ENCODE measurements around the gene RHOA. TPM values are rescaled to one million over a fixed set of nuclear protein-coding genes. Genes with fewer than 3 reads are reported as not detected.
"Not testable (repeated sequence)": the region's sequence is repeated elsewhere in the genome, so short reads cannot be mapped to it uniquely, and the experiment has no call there.

The RHOA gene
- total RNA-seq, 1 experiment from 2014 or later: 435 TPM

- DNase-seq (ENCODE audit: low read depth): peak; percentile 16
- in situ Hi-C loops (cut with HindIII; ENCODE audit: low pct_unique_long_range_greater_than_20kb, low sequenced_read_pairs): no loop called here
Observed at GRCh38 chr3:49346797-49347251, 65.0 kb downstream of the RHOA start.

DNA sequence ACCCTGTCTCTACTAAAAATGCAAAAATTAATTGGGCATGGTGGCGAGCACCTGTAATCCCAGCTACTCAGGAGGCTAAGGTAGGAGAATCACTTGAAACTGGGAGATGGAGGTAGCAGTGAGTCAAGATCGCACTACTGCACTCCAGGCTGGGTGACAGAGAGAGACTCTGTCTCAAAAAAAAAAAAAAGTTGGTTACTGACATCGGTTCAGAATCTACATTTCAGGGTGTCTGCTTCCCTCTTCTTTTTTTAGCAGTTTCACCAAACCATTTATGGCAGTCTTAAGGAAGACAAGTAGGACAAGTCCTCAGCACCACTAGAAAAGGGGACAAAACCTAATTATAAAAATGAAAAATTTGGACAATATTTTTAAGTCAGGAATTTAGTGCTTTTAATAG lies 68.6 kb downstream of the RHOA start:
- in situ Hi-C loops (cut with HindIII; ENCODE audit: low pct_unique_long_range_greater_than_20kb, low sequenced_read_pairs): no loop called here
- no peak for DNase-seq (ENCODE audit: low read depth)

DNA sequence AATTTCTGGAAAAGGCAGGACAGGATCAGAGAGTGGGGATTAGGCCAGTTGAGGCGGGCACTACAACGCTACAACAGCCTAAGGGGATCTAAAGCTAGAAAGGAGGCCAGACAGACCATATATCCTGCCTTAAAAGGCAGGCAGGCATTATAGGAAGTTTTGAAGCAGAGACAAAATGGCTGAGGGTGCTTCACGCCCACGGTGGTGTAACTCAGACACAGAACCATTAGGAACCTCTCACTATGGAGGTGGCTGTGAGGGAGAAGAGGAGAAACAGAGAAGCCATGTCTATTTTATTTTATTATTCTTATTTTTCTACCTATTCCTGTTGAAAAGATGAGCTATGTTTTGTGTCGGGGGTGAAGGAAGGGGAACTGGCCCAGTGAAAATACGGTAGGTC lies 69.8 kb downstream of the RHOA start:
- no peak for DNase-seq (ENCODE audit: low read depth)
- in situ Hi-C loops (cut with HindIII; ENCODE audit: low pct_unique_long_range_greater_than_20kb, low sequenced_read_pairs): no loop called here

DNA sequence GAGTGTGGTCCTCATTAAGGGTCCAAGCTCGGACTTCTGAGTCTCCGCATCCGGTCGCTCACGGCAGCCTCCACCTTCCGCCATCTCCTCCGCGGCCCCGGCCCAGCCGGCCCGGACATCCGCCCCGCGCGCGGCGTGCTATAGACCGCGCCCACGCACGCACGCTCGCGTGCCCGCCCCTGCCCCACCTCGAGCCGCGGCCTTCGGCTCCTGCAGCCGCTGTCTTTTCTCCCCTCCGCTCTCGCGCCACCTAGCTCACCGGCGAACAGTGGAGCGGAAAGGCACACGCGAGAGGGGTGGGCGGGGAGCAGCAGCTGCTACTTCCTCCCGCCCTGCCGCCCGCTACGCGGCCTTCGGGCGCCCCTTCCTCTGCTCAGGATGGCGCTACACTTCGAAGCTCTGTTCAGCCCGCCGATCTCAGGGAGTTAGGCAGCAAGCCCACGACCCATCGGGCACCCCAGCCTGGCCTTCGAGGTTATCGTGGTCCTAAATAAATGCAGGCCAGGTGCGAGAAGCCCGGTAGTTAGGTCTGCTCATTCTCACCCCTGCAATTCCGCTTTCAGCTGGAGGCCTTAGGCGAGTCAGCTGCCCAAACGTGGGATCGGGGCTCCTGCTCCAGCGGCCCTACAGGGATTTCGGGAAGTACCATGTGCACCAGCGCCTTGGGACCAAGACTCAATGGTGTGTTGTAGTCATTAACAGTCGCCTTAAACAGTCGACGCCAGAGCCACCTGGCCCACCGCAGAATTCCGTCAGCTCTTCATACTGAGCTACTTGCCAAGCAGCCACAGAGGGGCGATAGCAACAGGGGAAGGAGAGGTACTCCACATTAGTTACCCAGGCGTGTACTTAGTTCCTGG lies 71.6 kb downstream of the RHOA start, which contains the start of gene USP4:
Gene USP4 (minus strand): TSS at position 113 of the 860 bp plus-strand sequence. CDS start 29 bp downstream, at position 84.
- in situ Hi-C loops (cut with HindIII; ENCODE audit: low pct_unique_long_range_greater_than_20kb, low sequenced_read_pairs): no loop called here
- peak; percentile 89 for DNase-seq (ENCODE audit: low read depth)

DNA sequence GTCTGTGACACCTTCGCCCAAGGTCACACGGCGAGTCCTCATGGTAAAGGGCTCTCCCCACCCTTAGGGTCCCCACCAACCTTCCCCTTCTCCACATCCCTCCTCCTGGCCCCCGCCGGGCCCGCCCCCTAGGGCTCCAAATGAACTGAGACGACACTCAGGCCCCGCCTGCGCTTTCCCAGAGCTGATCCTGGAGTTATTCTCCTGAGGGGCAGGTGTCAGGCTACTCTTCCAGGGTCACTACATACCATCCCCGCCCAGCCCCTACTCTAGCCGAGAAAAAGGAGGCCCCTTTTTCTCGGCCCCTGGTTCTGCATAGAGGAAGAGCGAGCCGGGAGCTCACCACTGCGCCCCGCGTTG lies 72.2 kb downstream of the RHOA start:
- in situ Hi-C loops (cut with HindIII; ENCODE audit: low pct_unique_long_range_greater_than_20kb, low sequenced_read_pairs): no loop called here
- no peak for DNase-seq (ENCODE audit: low read depth)

GRCh38 chr3:49333916-49334633 lies 77.7 kb downstream of the RHOA start:
- in situ Hi-C loops (cut with HindIII; ENCODE audit: low pct_unique_long_range_greater_than_20kb, low sequenced_read_pairs): no loop called here
- DNase-seq (ENCODE audit: low read depth): no peak

- DNase-seq (ENCODE audit: low read depth): no peak
- in situ Hi-C loops (cut with HindIII; ENCODE audit: low pct_unique_long_range_greater_than_20kb, low sequenced_read_pairs): no loop called here
Observed at GRCh38 chr3:49333091-49333490, 78.7 kb downstream of the RHOA start.

GRCh38 chr3:49329186-49329585 lies 82.6 kb downstream of the RHOA start:
- in situ Hi-C loops (cut with HindIII; ENCODE audit: low pct_unique_long_range_greater_than_20kb, low sequenced_read_pairs): no loop called here
- no peak for DNase-seq (ENCODE audit: low read depth)

DNA sequence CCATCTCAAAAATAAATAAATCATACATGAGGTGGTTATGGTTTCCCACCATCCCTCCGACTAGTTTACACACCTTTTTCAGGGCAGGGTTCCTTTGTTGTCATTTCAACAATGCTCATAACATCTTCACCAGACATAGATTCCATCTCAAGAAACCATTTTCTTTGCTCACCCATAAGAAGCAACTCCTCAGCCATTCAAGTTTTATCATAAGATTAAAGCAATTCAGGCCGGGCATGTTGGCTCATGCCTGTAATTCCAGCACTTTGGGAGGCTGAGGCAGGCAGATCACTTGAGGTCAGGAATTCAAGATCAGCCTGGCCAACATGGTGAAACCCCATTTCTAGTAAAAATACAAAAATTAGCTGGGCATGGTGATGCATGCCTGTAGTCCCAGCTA lies 83.4 kb downstream of the RHOA start:
- in situ Hi-C loops (cut with HindIII; ENCODE audit: low pct_unique_long_range_greater_than_20kb, low sequenced_read_pairs); DNase-seq (ENCODE audit: low read depth): not testable (repeated sequence)

GRCh38 chr3:49327485-49327884 lies 84.3 kb downstream of the RHOA start:
- in situ Hi-C loops (cut with HindIII; ENCODE audit: low pct_unique_long_range_greater_than_20kb, low sequenced_read_pairs): no loop called here

GRCh38 chr3:49324768-49325167 lies 87.0 kb downstream of the RHOA start:
- in situ Hi-C loops (cut with HindIII; ENCODE audit: low pct_unique_long_range_greater_than_20kb, low sequenced_read_pairs): no loop called here
- DNase-seq (ENCODE audit: low read depth): no peak

More at GRCh38 chr3:49327485-49327884, 84.3 kb downstream of the RHOA start:
- DNase-seq (ENCODE audit: low read depth): no peak

DNA sequence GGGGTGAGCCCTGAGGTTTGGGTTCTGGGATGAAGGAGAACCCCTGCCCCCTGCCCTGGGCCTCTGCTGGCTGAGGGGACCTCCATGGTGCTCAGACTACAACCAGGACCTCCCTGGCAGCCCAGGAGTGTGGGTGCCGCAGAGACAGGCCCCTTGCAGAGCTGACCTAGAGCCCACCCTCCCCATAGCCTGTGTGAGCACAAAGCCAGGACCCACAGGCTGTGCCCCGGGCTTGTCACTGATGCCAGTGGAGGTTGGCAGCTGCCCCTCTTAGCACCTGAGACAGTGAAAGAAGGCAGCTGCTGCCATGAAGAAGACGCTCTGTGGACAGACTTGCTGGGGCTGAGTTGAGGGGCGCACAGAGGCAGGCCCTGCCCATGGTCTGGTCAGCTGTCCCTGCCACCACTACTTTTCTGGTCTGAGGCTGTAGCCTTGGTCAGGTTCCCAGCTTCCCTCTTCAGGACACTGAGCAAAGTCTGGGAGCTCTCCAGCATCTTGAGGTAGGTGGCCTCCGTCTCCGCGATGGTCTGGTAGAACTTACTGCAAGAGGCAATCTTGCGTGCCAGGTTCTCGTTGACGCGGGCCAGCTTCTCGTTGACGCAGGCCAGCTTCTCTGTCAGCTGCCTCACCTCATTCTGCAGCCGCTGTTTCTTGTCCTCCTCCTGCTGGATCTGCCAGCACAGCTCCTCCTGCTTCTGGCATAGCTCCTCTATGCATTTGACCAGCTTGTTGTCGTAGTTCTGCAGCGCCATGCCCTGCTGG lies 94.9 kb downstream of the RHOA start:
- no peak for DNase-seq (ENCODE audit: low read depth)
- in situ Hi-C loops (cut with HindIII; ENCODE audit: low pct_unique_long_range_greater_than_20kb, low sequenced_read_pairs): no loop called here

DNA sequence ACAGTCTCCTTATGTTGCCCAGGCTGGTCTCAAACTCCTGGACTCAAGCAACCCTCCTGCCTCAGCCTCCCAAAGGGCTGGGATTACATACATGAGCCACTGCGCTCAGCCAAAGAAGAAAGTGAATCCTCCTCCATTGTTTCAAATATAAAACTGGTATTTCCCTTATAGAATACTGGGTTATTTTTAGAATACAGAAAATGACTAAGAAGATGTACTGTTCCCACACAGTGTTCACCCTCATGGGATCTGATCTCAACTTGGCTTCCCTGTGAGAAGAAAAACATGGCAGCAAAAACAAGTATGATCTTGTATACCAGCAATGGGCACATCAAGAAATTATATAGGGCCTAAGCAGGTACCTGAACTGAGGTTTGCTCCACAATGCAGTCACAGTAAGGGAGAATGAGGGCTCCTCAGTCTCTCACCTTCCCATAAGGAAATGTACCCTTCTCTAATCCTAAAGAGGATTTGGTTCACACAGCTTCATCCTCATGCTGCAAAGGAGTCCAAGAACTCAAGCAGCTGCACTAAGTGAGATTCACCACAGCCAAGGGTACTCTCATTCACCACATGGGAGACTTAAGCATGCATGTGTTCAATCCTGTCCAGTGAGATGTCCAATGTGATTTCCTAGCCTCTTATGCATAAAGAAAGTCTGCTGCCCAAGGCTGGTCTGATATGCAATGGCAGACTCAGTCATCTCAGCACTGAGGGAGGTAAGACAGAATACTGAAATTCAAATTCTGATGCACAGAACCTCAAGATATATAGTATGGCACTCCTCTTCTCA lies 97.7 kb downstream of the RHOA start:
- in situ Hi-C loops (cut with HindIII; ENCODE audit: low pct_unique_long_range_greater_than_20kb, low sequenced_read_pairs): no loop called here
- no peak for DNase-seq (ENCODE audit: low read depth)

GRCh38 chr3:49311283-49311682 lies 100.5 kb downstream of the RHOA start:
- DNase-seq (ENCODE audit: low read depth): no peak
- in situ Hi-C loops (cut with HindIII; ENCODE audit: low pct_unique_long_range_greater_than_20kb, low sequenced_read_pairs): no loop called here

DNA sequence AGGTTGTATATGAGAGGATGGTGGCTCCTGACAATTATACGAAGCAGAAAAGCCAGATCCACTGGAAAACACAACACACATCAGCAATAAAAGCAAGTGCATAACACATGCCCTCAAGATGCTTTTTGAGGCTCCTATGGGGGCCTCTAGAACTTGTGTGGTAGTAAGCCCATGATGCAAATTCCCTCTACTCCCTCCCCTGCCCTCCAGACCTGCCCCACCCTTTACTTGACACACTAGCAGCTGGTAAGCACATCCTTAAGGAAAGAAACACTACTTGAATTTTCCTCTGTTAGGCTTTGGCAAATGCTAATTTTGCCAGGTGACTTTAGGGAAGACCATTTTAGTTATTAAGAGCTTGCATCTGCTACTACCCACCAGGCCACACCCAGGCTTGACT lies 101.1 kb downstream of the RHOA start:
- in situ Hi-C loops (cut with HindIII; ENCODE audit: low pct_unique_long_range_greater_than_20kb, low sequenced_read_pairs): no loop called here
- no peak for DNase-seq (ENCODE audit: low read depth)

All from Caki2 (cell line).